Activated B cell treated with CpG ODN at 0.5 μM for 24 hours (primary cell): ENCODE measurements around the gene CAMK4. TPM values are rescaled to one million over a fixed set of nuclear protein-coding genes. Genes with fewer than 3 reads are reported as not detected.

Source experiments
- ATAC-seq: fragments of 200-7000 bp; cut with Tn5 transposase; one replicate; pipeline ENCODE4 v1.10.0; 2021; ENCODE audit warnings: low read depth, mild to moderate bottlenecking, moderate library complexity
- CTCF ChIA-PET: fragments of 350-600 bp; sonication (Branson Sonifier 250); formaldehyde crosslinking; loops from one replicate; lab custom pipeline; 2021; ENCODE audit warnings: antibody characterized with exemption; lab: Charles Lee
- POLR2A ChIA-PET: fragments of 350-600 bp; sonication (Branson Sonifier 250); formaldehyde crosslinking; loops from one replicate; lab custom pipeline; 2021; ENCODE audit warnings: antibody characterized with exemption; lab: Charles Lee
- DNase-seq: peaks from one replicate; pipeline ENCODE4 v3.0.0; 2022
- H3K27ac Mint-ChIP-seq: one replicate; pipeline ENCODE4 v1.8.0; 2020; ENCODE audit warnings: mixed read lengths
- H3K27me3 Mint-ChIP-seq: one replicate; pipeline ENCODE4 v1.8.0; 2021; ENCODE audit warnings: mixed read lengths
- H3K36me3 Mint-ChIP-seq: one replicate; pipeline ENCODE4 v1.8.0; 2021; ENCODE audit warnings: low read depth, mixed read lengths
- H3K4me1 Mint-ChIP-seq: one replicate; pipeline ENCODE4 v1.8.0; 2021; ENCODE audit warnings: mixed read lengths
- H3K4me3 Mint-ChIP-seq: one replicate; pipeline ENCODE4 v1.8.0; 2020; ENCODE audit warnings: mild to moderate bottlenecking, mixed read lengths
- H3K9me3 Mint-ChIP-seq: one replicate; pipeline ENCODE4 v1.8.0; 2020; ENCODE audit warnings: mixed read lengths
- CTCF ChIP-seq: fragments of 200-600 bp; IDR thresholded peaks from one replicate; pipeline ENCODE4 v1.8.0; 2022; ENCODE audit warnings: antibody characterized with exemption, mild to moderate bottlenecking
- intact Hi-C: fragments of 100-400 bp; cut with micrococcal nuclease; formaldehyde crosslinking; loops from one replicate; pipeline ENCODE4 v1.15.1; 2024
- total RNA-seq: library from RNA; stranded (reverse); gene quantifications from 2 replicates; pipeline ENCODE4 v1.2.3, GENCODE V29; 2022

CAMK4 gene
- total RNA-seq, 1 donor from 2014 or later = 6.3 TPM

- ATAC-seq = no peak
- Mint-ChIP-seq H3K4me1 (no peaks in the 10 kb centered on the region), H3K27ac (no peak overlapping the region), H3K9me3 (no peaks in the 10 kb centered on the region), H3K27me3 (no peaks in the 10 kb centered on the region), H3K36me3 (no peaks in the 10 kb centered on the region), H3K4me3 (no peak overlapping the region)
- DNase-seq = no peak
- ChIA-PET POLR2A (no interaction called here), CTCF (no interaction called here)
- no peak for TF ChIP-seq CTCF
- intact Hi-C loops = no loop called here
These were observed 19.1 kb downstream of the CAMK4 start for GRCh38 chr5:111243318-111243717.

- ATAC-seq (no peak), DNase-seq (no peak)
- no peak for TF ChIP-seq CTCF
- no peak overlapping the region for H3K4me3 Mint-ChIP-seq
- H3K27me3 Mint-ChIP-seq = no peaks in the 10 kb centered on the region
- POLR2A ChIA-PET = no interaction called here
- H3K9me3 Mint-ChIP-seq = no peaks in the 10 kb centered on the region
- intact Hi-C loops = no loop called here
- H3K27ac Mint-ChIP-seq = no peak overlapping the region
- no peaks in the 10 kb centered on the region for H3K4me1 Mint-ChIP-seq
- no peaks in the 10 kb centered on the region for H3K36me3 Mint-ChIP-seq
- CTCF ChIA-PET = no interaction called here
These were observed 21.5 kb downstream of the CAMK4 start for GRCh38 chr5:111245654-111246053.

GRCh38 chr5:111246459-111246858 lies 22.3 kb downstream of the CAMK4 start:
- POLR2A ChIA-PET = no interaction called here
- H3K27me3 Mint-ChIP-seq = no peaks in the 10 kb centered on the region

GRCh38 chr5:111248571-111248970 lies 24.4 kb downstream of the CAMK4 start:
- DNase-seq = no peak
- Mint-ChIP-seq H3K36me3 (no peaks in the 10 kb centered on the region), H3K4me1 (peaks cover 3% of the 10 kb centered on the region), H3K27ac (no peak overlapping the region), H3K27me3 (no peaks in the 10 kb centered on the region), H3K4me3 (no peak overlapping the region), H3K9me3 (no peaks in the 10 kb centered on the region)
- no peak for TF ChIP-seq CTCF
- intact Hi-C loops = no loop called here
- ChIA-PET POLR2A (no interaction called here), CTCF (no interaction called here)
- no peak for ATAC-seq

More at GRCh38 chr5:111246459-111246858, 22.3 kb downstream of the CAMK4 start:
- no peak for TF ChIP-seq CTCF
- intact Hi-C loops = no loop called here
- no peak overlapping the region for H3K4me3 Mint-ChIP-seq
- no peaks in the 10 kb centered on the region for H3K4me1 Mint-ChIP-seq
- no peaks in the 10 kb centered on the region for H3K9me3 Mint-ChIP-seq
- CTCF ChIA-PET = no interaction called here
- DNase-seq (no peak), ATAC-seq (no peak)
- no peak overlapping the region for H3K27ac Mint-ChIP-seq
- no peaks in the 10 kb centered on the region for H3K36me3 Mint-ChIP-seq

- ChIA-PET CTCF (no interaction called here), POLR2A (no interaction called here)
- no peak for TF ChIP-seq CTCF
- H3K27me3 Mint-ChIP-seq = no peaks in the 10 kb centered on the region
- no peaks in the 10 kb centered on the region for H3K9me3 Mint-ChIP-seq
- intact Hi-C loops = no loop called here
- peaks cover 15% of the 10 kb centered on the region for H3K4me1 Mint-ChIP-seq
- no peaks in the 10 kb centered on the region for H3K36me3 Mint-ChIP-seq
- H3K27ac Mint-ChIP-seq = no peak overlapping the region
- DNase-seq = no peak
- no peak overlapping the region for H3K4me3 Mint-ChIP-seq
- no peak for ATAC-seq
These were observed 27.7 kb downstream of the CAMK4 start for GRCh38 chr5:111251921-111252320.
